ENCODE measurements around the gene RNF222.

RNF222 gene

DNA sequence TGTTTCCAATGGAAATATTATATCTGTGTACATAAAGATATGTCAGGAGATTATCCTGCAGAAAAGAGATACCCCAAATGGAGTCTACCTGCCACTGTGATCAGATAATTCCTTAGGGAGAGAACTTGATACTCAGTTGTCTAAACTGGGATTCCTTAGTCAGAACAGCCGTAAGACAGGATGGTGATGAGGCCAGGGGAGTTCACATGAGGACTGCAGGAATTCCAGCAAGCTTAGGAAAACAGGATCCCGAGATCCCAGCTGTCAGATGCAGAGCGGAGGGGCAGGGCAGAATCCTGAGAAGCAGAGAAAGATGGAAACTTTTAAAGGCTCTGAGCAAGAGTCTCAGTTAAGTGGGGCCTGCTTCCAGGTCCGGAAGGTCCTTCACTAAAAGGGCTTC is 25.8 kb downstream of the RNF222 start:
- no peak for ATAC-seq
- TF ChIP-seq, protein P1, sequence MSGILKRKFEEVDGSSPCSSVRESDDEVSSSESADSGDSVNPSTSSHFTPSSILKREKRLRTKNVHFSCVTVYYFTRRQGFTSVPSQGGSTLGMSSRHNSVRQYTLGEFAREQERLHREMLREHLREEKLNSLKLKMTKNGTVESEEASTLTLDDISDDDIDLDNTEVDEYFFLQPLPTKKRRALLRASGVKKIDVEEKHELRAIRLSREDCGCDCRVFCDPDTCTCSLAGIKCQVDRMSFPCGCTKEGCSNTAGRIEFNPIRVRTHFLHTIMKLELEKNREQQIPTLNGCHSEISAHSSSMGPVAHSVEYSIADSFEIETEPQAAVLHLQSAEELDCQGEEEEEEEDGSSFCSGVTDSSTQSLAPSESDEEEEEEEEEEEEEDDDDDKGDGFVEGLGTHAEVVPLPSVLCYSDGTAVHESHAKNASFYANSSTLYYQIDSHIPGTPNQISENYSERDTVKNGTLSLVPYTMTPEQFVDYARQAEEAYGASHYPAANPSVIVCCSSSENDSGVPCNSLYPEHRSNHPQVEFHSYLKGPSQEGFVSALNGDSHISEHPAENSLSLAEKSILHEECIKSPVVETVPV (CRISPR knock-in tag; IDR thresholded peaks at IDR 0.05) = no peak
- TF ChIP-seq, protein P2, sequence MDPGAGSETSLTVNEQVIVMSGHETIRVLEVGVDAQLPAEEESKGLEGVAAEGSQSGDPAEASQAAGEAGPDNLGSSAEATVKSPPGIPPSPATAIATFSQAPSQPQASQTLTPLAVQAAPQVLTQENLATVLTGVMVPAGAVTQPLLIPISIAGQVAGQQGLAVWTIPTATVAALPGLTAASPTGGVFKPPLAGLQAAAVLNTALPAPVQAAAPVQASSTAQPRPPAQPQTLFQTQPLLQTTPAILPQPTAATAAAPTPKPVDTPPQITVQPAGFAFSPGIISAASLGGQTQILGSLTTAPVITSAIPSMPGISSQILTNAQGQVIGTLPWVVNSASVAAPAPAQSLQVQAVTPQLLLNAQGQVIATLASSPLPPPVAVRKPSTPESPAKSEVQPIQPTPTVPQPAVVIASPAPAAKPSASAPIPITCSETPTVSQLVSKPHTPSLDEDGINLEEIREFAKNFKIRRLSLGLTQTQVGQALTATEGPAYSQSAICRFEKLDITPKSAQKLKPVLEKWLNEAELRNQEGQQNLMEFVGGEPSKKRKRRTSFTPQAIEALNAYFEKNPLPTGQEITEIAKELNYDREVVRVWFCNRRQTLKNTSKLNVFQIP (CRISPR knock-in tag; IDR thresholded peaks at IDR 0.05; ENCODE audit: borderline replicate concordance, low read depth) = no peak
- TF ChIP-seq RARB (CRISPR knock-in tag; IDR thresholded peaks at IDR 0.05) = no peak
- TF ChIP-seq BACH2 (CRISPR knock-in tag; IDR thresholded peaks at IDR 0.05; ENCODE audit: borderline replicate concordance) = no peak
- TF ChIP-seq ZNF8 (CRISPR knock-in tag; IDR thresholded peaks at IDR 0.05) = no peak
- TF ChIP-seq TOX (CRISPR knock-in tag; IDR thresholded peaks at IDR 0.05; ENCODE audit: borderline replicate concordance) = no peak
- TF ChIP-seq, protein P3, sequence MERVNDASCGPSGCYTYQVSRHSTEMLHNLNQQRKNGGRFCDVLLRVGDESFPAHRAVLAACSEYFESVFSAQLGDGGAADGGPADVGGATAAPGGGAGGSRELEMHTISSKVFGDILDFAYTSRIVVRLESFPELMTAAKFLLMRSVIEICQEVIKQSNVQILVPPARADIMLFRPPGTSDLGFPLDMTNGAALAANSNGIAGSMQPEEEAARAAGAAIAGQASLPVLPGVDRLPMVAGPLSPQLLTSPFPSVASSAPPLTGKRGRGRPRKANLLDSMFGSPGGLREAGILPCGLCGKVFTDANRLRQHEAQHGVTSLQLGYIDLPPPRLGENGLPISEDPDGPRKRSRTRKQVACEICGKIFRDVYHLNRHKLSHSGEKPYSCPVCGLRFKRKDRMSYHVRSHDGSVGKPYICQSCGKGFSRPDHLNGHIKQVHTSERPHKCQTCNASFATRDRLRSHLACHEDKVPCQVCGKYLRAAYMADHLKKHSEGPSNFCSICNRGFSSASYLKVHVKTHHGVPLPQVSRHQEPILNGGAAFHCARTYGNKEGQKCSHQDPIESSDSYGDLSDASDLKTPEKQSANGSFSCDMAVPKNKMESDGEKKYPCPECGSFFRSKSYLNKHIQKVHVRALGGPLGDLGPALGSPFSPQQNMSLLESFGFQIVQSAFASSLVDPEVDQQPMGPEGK (CRISPR knock-in tag; IDR thresholded peaks at IDR 0.05; ENCODE audit: borderline replicate concordance) = no peak
- TF ChIP-seq ESRRG (CRISPR knock-in tag; IDR thresholded peaks at IDR 0.05) = no peak
- TF ChIP-seq GLIS3 (CRISPR knock-in tag; IDR thresholded peaks at IDR 0.05) = no peak
- TF ChIP-seq ISL1 (CRISPR knock-in tag; IDR thresholded peaks at IDR 0.05) = no peak
- TF ChIP-seq SNAI2 (CRISPR knock-in tag; IDR thresholded peaks at IDR 0.05) = no peak
- TF ChIP-seq ZFP30 (CRISPR knock-in tag; IDR thresholded peaks at IDR 0.05) = no peak
- TF ChIP-seq, protein P4, sequence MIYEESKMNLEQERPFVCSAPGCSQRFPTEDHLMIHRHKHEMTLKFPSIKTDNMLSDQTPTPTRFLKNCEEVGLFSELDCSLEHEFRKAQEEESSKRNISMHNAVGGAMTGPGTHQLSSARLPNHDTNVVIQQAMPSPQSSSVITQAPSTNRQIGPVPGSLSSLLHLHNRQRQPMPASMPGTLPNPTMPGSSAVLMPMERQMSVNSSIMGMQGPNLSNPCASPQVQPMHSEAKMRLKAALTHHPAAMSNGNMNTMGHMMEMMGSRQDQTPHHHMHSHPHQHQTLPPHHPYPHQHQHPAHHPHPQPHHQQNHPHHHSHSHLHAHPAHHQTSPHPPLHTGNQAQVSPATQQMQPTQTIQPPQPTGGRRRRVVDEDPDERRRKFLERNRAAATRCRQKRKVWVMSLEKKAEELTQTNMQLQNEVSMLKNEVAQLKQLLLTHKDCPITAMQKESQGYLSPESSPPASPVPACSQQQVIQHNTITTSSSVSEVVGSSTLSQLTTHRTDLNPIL (CRISPR knock-in tag; IDR thresholded peaks at IDR 0.05; ENCODE audit: low read depth) = no peak
- TF ChIP-seq, protein P5, sequence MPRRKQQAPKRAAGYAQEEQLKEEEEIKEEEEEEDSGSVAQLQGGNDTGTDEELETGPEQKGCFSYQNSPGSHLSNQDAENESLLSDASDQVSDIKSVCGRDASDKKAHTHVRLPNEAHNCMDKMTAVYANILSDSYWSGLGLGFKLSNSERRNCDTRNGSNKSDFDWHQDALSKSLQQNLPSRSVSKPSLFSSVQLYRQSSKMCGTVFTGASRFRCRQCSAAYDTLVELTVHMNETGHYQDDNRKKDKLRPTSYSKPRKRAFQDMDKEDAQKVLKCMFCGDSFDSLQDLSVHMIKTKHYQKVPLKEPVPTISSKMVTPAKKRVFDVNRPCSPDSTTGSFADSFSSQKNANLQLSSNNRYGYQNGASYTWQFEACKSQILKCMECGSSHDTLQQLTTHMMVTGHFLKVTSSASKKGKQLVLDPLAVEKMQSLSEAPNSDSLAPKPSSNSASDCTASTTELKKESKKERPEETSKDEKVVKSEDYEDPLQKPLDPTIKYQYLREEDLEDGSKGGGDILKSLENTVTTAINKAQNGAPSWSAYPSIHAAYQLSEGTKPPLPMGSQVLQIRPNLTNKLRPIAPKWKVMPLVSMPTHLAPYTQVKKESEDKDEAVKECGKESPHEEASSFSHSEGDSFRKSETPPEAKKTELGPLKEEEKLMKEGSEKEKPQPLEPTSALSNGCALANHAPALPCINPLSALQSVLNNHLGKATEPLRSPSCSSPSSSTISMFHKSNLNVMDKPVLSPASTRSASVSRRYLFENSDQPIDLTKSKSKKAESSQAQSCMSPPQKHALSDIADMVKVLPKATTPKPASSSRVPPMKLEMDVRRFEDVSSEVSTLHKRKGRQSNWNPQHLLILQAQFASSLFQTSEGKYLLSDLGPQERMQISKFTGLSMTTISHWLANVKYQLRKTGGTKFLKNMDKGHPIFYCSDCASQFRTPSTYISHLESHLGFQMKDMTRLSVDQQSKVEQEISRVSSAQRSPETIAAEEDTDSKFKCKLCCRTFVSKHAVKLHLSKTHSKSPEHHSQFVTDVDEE (CRISPR knock-in tag; IDR thresholded peaks at IDR 0.05) = no peak
- no peak for TF ChIP-seq ZC3H10 (CRISPR knock-in tag; IDR thresholded peaks at IDR 0.05)
- no peak for TF ChIP-seq TCF4 (CRISPR knock-in tag; IDR thresholded peaks at IDR 0.05; ENCODE audit: borderline replicate concordance)
- TF ChIP-seq ZNF565 (CRISPR knock-in tag; conservative IDR thresholded peaks at IDR 0.05; ENCODE audit: low read depth) = no peak
- TF ChIP-seq CSDC2 (CRISPR knock-in tag; IDR thresholded peaks at IDR 0.05) = no peak

DNA sequence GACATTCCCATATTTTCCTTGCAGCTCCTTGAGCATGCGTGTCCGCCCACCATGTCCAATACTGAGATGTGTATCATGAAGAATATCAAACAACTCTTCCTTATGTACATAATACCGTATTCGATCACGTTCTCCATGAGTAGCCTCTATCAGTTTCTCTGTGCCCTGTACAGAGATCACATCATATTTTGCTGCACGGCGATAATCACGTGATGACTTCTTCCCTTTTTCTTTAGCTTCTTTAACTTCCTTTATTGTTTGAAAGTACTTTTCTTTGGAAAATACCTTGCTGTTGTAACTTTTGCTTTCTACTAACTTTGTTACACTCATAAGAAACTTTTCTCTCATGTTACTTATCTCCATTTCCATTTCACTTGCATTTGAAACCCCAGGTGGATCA is 27.7 kb downstream of the RNF222 start:
- TF ChIP-seq ZNF8 (CRISPR knock-in tag; IDR thresholded peaks at IDR 0.05) = no peak
- no peak for TF ChIP-seq ZFP30 (CRISPR knock-in tag; IDR thresholded peaks at IDR 0.05)
- no peak for TF ChIP-seq ARNTL (CRISPR knock-in tag; IDR thresholded peaks at IDR 0.05; ENCODE audit: borderline replicate concordance, low read depth)
- no peak for TF ChIP-seq SNAI2 (CRISPR knock-in tag; IDR thresholded peaks at IDR 0.05)
- TF ChIP-seq GLIS3 (CRISPR knock-in tag; IDR thresholded peaks at IDR 0.05) = no peak
- no peak for TF ChIP-seq PPARA (CRISPR knock-in tag; IDR thresholded peaks at IDR 0.05; ENCODE audit: borderline replicate concordance)
- TF ChIP-seq, protein P2 (CRISPR knock-in tag; IDR thresholded peaks at IDR 0.05; ENCODE audit: borderline replicate concordance, low read depth) = no peak
- TF ChIP-seq, protein P3 (CRISPR knock-in tag; IDR thresholded peaks at IDR 0.05; ENCODE audit: borderline replicate concordance) = no peak
- no peak for TF ChIP-seq ZFP3 (CRISPR knock-in tag; IDR thresholded peaks at IDR 0.05)
- TF ChIP-seq ZC3H10 (CRISPR knock-in tag; IDR thresholded peaks at IDR 0.05) = no peak
- no peak for TF ChIP-seq BACH2 (CRISPR knock-in tag; IDR thresholded peaks at IDR 0.05; ENCODE audit: borderline replicate concordance)
- TF ChIP-seq ISL1 (CRISPR knock-in tag; IDR thresholded peaks at IDR 0.05) = no peak
- no peak for TF ChIP-seq CSDC2 (CRISPR knock-in tag; IDR thresholded peaks at IDR 0.05)
- no peak for TF ChIP-seq ESRRG (CRISPR knock-in tag; IDR thresholded peaks at IDR 0.05)
- TF ChIP-seq TCF4 (CRISPR knock-in tag; IDR thresholded peaks at IDR 0.05; ENCODE audit: borderline replicate concordance) = no peak
- no peak for TF ChIP-seq RARB (CRISPR knock-in tag; IDR thresholded peaks at IDR 0.05)
- no peak for ATAC-seq

All from SK-N-SH treated with all-trans-retinoic acid at 6 μM for 48 hours (cell line).